ENCODE results near the gene CLTA. TPM values are rescaled to one million over a fixed set of nuclear protein-coding genes. Genes with fewer than 3 reads are reported as not detected.

CLTA gene
- total and polyA plus RNA-seq, 2 of the 8 experiments (the other 6 are each of a cell fraction or from before 2014, with no cell fraction given) = 137 to 236 TPM

DNA sequence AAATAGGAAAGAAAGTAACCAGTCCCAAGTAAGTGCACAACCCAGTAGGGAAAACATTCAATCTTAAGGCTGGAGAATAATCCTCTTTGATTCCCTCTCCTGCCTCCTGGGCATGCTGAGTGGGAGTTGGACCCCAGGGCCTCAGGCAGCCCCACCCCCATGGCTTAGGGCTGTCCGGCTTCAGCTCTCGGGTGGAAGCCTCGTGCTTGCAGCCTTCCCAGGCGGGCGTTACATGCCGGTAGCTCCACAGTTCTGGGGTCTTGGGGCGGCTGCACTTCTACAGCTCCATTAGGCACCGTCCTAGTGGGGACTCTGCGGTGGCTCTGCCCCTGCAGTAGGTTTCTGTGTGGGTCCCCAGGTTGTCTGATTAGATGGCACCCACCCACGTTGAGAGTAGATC lies 44.1 kb upstream of the CLTA start:
- Histone ChIP-seq H2BK120ac (replicated peaks; ENCODE audit: low read depth, low read length) (no peak overlapping the region), H2AK5ac (ENCODE audit: low read depth, low read length) (no peak overlapping the region), H2BK5ac (ENCODE audit: low read depth, low read length) (no peak overlapping the region), H4K91ac (replicated peaks; ENCODE audit: insufficient read length, low read length) (no peak overlapping the region), H3K9ac (replicated peaks in 1 of 4; ENCODE audit: extremely low read depth in 1 of 4, low read depth in 3 of 4, low read length in 3 of 4) (no peak overlapping the region), H3K18ac (ENCODE audit: extremely low read depth, low read length) (no peak overlapping the region), H3K23ac (ENCODE audit: insufficient read length) (no peak overlapping the region), H3K9me3 (ENCODE audit: insufficient read depth in 2 of 2, low read depth in 1 of 2, low read length in 1 of 2) (peaks cover 0 to 7% of the 10 kb centered on the region in 2 experiments; a peak in 2 of 4 replicates), H3K4me2 (ENCODE audit: insufficient read depth in 1 of 2, low read depth in 2 of 2, low read length in 2 of 2) (no peak overlapping the region), H4K20me1 (replicated peaks in 1 of 2; ENCODE audit: control insufficient read depth in 1 of 2, insufficient read depth in 2 of 2, low read length in 2 of 2) (peaks cover 0 to 4% of the 10 kb centered on the region in 2 experiments), H3K4ac (replicated peaks; ENCODE audit: insufficient read length, low read depth, low read length) (no peak overlapping the region), H3K79me2 (ENCODE audit: control insufficient read depth in 1 of 2, insufficient read depth in 2 of 2, low read length in 2 of 2) (no peaks in the 10 kb centered on the region), H2AFZ (ENCODE audit: low read length) (no peak overlapping the region), H3K4me3 (ENCODE audit: extremely low read depth in 1 of 4, insufficient read depth in 2 of 4, low read depth in 3 of 4, low read length in 4 of 4) (no peak overlapping the region), H2BK20ac (ENCODE audit: low read length) (no peak overlapping the region), H3K4me1 (replicated peaks in 1 of 4; ENCODE audit: control insufficient read depth in 3 of 4, insufficient read depth in 4 of 4, low read length in 3 of 4) (peaks cover 0 to 4% (median 0%) of the 10 kb centered on the region in 4 experiments; a peak in 1 of 7 replicates), H3K56ac (replicated peaks; ENCODE audit: insufficient read length, low read depth, low read length) (no peak overlapping the region), H3K27me3 (replicated peaks in 1 of 4; ENCODE audit: control insufficient read depth in 3 of 4, extremely low read depth in 1 of 4, insufficient read depth in 3 of 4, low read length in 3 of 4) (no peaks in the 10 kb centered on the region), H3K79me1 (ENCODE audit: low read depth, low read length) (no peaks in the 10 kb centered on the region), H2BK12ac (ENCODE audit: low read depth, low read length) (no peak overlapping the region), H3K36me3 (ENCODE audit: control insufficient read depth in 2 of 4, insufficient read depth in 4 of 4, low read length in 3 of 4) (no peaks in the 10 kb centered on the region; a peak in 1 of 8 replicates), H3K23me2 (ENCODE audit: low read depth, low read length) (peaks cover 4% of the 10 kb centered on the region; the same call in 1 of the 2 replicates), H4K8ac (ENCODE audit: extremely low read depth, insufficient read depth, low read length) (no peak overlapping the region), H3K27ac (ENCODE audit: low read depth, low read length) (no peak overlapping the region), H2BK15ac (ENCODE audit: low read length) (no peak overlapping the region), H4K5ac (ENCODE audit: insufficient read length, low read depth, low read length) (no peak overlapping the region), H3K14ac (ENCODE audit: insufficient read length) (no peak overlapping the region)
- TF ChIP-seq, protein P1, sequence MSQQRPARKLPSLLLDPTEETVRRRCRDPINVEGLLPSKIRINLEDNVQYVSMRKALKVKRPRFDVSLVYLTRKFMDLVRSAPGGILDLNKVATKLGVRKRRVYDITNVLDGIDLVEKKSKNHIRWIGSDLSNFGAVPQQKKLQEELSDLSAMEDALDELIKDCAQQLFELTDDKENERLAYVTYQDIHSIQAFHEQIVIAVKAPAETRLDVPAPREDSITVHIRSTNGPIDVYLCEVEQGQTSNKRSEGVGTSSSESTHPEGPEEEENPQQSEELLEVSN (IDR thresholded peaks at IDR 0.05) = no peak
- no peak for TF ChIP-seq HDAC6 (IDR thresholded peaks at IDR 0.05; ENCODE audit: low read depth, low read length)
- TF ChIP-seq SIX5 (IDR thresholded peaks at IDR 0.05; ENCODE audit: low read depth, low read length) = no peak
- no peak for TF ChIP-seq JUN (IDR thresholded peaks at IDR 0.05; ENCODE audit: low read depth, low read length)
- no peak for TF ChIP-seq RFX5 (IDR thresholded peaks at IDR 0.05; ENCODE audit: borderline replicate concordance, low read depth, low read length)
- TF ChIP-seq RNF2 (IDR thresholded peaks at IDR 0.05; ENCODE audit: borderline replicate concordance, low read depth, low read length, missing control alignments, poor library complexity, severe bottlenecking) = no peak
- no peak for TF ChIP-seq CREB1 (IDR thresholded peaks at IDR 0.05)
- TF ChIP-seq GABPA (IDR thresholded peaks at IDR 0.05; ENCODE audit: borderline replicate concordance, insufficient read depth, low read length) = no peak
- TF ChIP-seq CHD2 (IDR thresholded peaks at IDR 0.05; ENCODE audit: low read length) = no peak
- TF ChIP-seq MAFK (IDR thresholded peaks at IDR 0.05; ENCODE audit: low read depth, low read length) = no peak
- no peak for TF ChIP-seq GTF2F1 (IDR thresholded peaks at IDR 0.05; ENCODE audit: borderline replicate concordance, low read depth, low read length)
- ChIA-PET POLR2A (ENCODE audit: partially characterized antibody) (interaction anchor here (0.8 to 1.4 kb wide), 2 partner anchors 43 to 106 kb away, joined by 3 read pairs; no protein-coding TSS in a partner anchor), CTCF (ENCODE audit: partially characterized antibody) (interaction anchor here (0.8 to 5.3 kb wide), 2 partner anchors 18 to 37 kb away, joined by 3 to 48 read pairs; no protein-coding TSS in a partner anchor)
- FAIRE-seq (no peak), DNase-seq (ENCODE audit: low read depth in 1 of 2, low spot score in 2 of 2) (no peak)
- WGBS, 2 experiments (ENCODE audit: extremely low coverage in 1 of 2, insufficient coverage in 1 of 2, insufficient read length in 1 of 2, insufficient replicate concordance in 2 of 2, low coverage in 1 of 2, low lambda C conversion rate in 2 of 2, missing lambda C conversion rate in 1 of 2) = 85% methylated on average over 10 of the region's 10 CpGs; no CpG with 5 or more reads in 1 of the 2 experiments

Measured in H1 (cell line).